GM11168 (cell line): ENCODE results near the gene ATP5F1D.

Experiments used
- in situ Hi-C: fragments of 300-500 bp; cut with MboI; formaldehyde crosslinking; loops from one replicate; pipeline ENCODE4 v1.12.0; 2022; ENCODE audit warnings: low sequenced_read_pairs; ENCODE audit not compliant: unreplicated experiment

The ATP5F1D gene

GRCh38 chr19:1231729-1232637 is 9.6 kb upstream of the ATP5F1D start:
- in situ Hi-C loops = no loop called here

- in situ Hi-C loops = no loop called here
Observed at GRCh38 chr19:1232652-1233072, 8.9 kb upstream of the ATP5F1D start.

GRCh38 chr19:1233115-1233667 is 8.4 kb upstream of the ATP5F1D start:
- in situ Hi-C loops = no loop called here

GRCh38 chr19:1234051-1234954 is 7.2 kb upstream of the ATP5F1D start:
- in situ Hi-C loops = no loop called here

- in situ Hi-C loops = no loop called here
Observed at GRCh38 chr19:1234955-1235380, 6.6 kb upstream of the ATP5F1D start.

- in situ Hi-C loops = no loop called here
Observed at GRCh38 chr19:1235625-1236538, 5.7 kb upstream of the ATP5F1D start.

- in situ Hi-C loops = no loop called here
Observed at GRCh38 chr19:1236576-1236975, 5.0 kb upstream of the ATP5F1D start.

GRCh38 chr19:1237027-1237659 is 4.4 kb upstream of the ATP5F1D start:
- in situ Hi-C loops = no loop called here

- in situ Hi-C loops = no loop called here
Observed at GRCh38 chr19:1237754-1238368, 3.7 kb upstream of the ATP5F1D start, which contains the start of gene CBARP. Gene CBARP (minus strand): TSS chr19:1238005. CDS start chr19:1236100, 1,905 bp downstream.

- in situ Hi-C loops = no loop called here
Observed at GRCh38 chr19:1238369-1239303, 2.9 kb upstream of the ATP5F1D start.

- in situ Hi-C loops = no loop called here
Observed at GRCh38 chr19:1239420-1239795, 2.1 kb upstream of the ATP5F1D start.

- in situ Hi-C loops = no loop called here
Observed at GRCh38 chr19:1239796-1240737, 1.5 kb upstream of the ATP5F1D start.

- in situ Hi-C loops = no loop called here
Observed at GRCh38 chr19:1240925-1241324, 626 bp upstream of the ATP5F1D start.

- in situ Hi-C loops = no loop called here
Observed at GRCh38 chr19:1243768-1244692, 2.5 kb downstream of the ATP5F1D start.

GRCh38 chr19:1244693-1245451 is 3.3 kb downstream of the ATP5F1D start:
- in situ Hi-C loops = no loop called here
